CD4-positive, alpha-beta T cell treated with Interleukin-10 for 1 hour (primary cell): Measurements from ENCODE around the gene NPAS1.
"Not testable (repeated sequence)": the region's sequence is repeated elsewhere in the genome, so short reads cannot be mapped to it uniquely, and the experiment has no call there.

Experiments used
- DNase-seq: peaks from one replicate; pipeline ENCODE4 v3.0.0-alpha.2; 2020

NPAS1 gene

DNA sequence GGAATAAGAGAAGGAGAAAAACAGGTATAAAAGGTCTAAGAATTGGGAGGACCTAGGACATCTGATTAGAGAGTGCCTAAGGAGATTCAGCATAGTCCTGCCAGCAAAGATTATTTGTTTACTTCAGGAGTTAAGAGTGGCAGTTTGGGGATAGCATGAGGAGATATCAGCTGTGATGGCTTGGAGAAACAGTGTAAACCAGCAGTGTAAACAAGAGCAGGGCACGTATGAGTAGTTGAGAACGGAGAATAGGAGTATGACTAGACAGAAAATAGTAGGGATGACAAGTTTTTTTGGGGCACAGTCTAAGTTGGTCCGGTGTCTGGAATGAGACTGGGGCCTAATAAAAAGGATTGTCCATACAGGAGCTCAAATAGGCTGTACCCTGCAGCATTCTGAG lies 30.9 kb downstream of the NPAS1 start:
- not testable (repeated sequence) for DNase-seq

DNA sequence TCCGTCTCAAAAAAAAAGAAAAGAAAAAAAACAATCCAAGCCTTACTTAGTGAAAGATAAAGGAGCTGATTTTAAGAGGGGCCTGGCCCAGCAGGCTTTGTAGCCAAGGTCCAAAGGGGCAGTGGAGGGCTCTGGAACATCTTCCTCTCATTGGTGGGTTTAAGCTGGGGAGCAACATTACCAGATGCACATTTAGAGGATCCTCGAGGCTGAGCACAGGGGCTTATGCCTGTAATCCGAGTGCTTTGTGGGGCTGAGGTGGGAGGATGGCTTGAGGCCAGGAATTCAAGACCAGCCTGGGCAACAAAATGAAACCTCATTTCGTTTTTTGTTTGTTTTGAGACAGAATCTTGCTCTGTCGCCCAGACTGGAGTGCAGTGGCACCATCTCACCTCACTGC lies 36.8 kb downstream of the NPAS1 start:
- DNase-seq, result no peak

DNA sequence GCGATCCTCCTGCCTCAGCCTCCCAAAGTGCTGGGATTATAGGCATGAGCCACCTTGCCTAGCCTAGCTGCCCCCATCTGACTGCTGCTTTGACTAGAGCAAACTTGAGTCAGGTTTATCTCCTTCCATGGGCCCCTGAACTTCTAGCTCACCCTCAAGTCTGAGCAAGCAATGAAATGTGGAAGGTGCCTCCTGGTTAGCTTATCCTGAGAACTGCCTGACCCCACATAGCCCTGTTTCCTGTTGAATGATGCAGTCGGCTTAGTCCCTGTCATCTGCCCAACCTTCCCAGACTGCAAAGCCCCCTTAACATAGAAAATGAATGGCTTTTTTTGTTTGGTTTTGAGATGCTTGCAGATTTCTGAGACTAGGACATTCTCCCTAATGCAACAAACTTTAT lies 37.7 kb downstream of the NPAS1 start:
- no peak for DNase-seq

- DNase-seq, result no peak
Measured at GRCh38 chr19:47058621-47059022, 39.0 kb downstream of the NPAS1 start.

DNA sequence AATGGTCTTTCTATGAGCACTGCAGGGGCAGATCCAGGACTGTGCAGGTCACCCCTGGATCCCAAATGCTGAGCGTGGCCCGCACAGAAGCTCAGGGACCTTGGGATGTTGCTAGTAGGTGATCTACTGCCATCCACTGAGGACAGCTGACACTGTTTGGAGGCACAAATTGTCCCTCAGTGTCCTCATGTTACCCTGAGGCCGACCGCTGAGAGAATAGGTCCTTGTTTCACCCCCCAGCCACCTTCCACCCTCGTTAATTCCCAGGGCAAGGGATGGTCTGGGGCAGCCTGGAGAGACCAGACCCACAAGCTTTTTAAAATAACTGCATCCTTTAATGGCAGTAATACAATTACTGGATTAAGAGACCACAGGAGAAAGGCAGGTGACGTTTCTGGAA lies 44.2 kb downstream of the NPAS1 start:
- no peak for DNase-seq

DNA sequence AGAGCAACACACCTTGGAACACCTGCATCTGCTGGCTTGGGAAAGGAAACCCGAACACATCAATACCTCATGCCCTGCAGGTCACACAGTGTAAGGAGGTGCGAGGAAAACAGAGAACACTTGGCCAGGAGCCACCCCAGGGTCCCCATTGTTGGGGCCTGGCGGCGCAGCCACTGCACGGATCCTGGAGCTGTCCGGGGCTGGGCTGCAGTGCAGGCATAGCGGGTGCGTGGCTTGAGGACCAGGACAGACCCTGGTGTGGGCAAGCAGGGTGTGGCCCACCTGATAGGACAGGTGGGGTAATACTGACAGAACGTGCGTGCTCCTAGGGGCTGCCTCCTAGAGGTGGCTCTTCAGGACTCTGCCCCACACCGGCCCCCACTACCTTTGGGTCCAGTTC lies 45.6 kb downstream of the NPAS1 start:
- DNase-seq, result no peak

- DNase-seq, result no peak
Measured at GRCh38 chr19:47066376-47067214, 47.0 kb downstream of the NPAS1 start.

DNA sequence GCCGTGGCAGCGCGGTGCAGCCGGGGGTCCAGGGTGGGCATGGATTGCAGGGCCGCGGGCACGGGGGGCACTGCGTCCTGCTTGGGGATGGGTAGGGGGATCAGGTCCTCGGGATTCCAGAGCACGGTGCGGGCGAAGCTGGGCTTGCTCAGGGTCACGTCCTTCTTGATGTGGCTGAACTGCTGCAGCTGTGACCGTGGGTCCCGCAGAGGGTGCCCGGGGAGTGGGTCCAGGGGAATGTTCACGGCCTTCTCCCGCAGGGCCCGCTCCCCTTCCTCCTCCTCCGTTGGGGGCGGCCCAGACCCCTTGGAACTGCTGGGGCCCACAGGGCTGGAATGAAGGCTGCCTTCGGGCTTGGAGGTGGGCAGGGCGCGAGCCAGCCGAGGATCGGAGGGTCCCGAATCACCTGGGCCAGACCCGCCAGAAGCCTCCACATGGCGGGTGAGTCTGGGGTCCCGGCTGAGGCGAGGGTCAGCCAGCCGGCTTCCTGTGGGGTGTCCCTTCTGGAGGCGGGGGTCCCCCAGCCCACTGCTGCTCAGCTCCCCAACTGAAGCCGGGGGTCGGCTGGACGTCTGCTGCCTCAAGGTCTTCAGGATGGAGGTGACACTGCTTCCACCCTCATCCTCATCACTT lies 47.7 kb downstream of the NPAS1 start:
- no peak for DNase-seq

GRCh38 chr19:47068246-47068645 lies 48.6 kb downstream of the NPAS1 start:
- no peak for DNase-seq

- DNase-seq, result no peak
Measured at GRCh38 chr19:47068876-47069406, 49.3 kb downstream of the NPAS1 start.

DNA sequence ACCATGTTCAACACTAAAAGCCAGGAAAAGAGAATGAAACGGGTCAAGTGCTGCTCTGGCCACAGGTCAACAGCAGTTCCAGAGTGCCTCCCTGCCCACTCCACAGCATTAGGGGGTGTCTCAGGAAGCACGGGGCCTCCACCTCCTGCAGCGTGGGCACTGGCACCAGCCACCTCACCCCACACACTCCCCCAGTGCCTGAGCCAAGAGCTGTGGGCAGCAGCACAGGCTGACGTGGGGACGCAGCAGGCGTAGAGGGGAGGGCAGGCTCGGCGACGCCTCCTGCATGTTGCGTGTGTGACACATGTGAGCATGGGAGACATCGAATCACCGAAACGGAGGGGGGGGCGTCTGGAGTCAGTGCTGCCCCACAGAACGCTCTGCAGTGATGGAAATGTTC lies 50.2 kb downstream of the NPAS1 start:
- no peak for DNase-seq

DNA sequence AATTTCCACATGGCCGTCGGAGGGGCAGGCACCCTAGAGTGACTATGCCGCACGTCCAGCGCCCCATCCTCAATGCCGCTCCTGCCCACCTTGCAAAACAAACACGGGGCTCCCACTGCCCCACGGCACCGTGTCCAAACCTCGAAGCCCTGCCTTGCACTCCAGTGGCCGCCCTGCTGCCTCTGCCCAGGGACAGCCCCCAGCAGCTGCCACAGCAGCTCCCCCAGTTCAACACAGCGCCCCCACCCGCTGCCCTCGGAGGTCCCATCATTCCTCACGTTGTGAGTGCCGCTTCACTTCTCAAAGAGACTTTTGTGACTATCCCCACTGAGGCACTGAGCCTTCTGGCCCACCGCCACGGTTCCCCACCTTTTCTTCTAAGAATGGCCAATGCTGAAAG lies 51.1 kb downstream of the NPAS1 start:
- no peak for DNase-seq

- no peak for DNase-seq
Measured at GRCh38 chr19:47071731-47072130, 52.1 kb downstream of the NPAS1 start.

DNA sequence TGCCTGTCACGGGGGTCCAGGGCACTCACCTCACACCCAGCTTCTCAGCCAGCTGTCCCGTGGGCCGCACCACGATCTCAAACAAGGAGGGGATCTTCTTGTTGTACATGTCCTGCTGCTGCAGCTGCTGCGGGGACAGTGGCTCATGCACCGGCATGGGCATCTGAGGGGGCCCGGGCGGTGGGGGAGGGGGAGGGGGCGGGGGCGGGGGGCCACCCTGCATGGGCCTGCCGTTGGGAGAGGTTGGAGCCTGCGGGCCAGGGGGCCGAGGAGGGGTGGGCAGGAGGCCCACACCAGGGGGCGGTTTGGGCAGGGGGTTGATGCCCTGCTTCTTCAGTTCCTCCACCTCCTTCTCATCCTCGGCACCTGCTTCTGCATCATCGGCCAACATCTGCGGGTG lies 52.7 kb downstream of the NPAS1 start:
- no peak for DNase-seq

DNA sequence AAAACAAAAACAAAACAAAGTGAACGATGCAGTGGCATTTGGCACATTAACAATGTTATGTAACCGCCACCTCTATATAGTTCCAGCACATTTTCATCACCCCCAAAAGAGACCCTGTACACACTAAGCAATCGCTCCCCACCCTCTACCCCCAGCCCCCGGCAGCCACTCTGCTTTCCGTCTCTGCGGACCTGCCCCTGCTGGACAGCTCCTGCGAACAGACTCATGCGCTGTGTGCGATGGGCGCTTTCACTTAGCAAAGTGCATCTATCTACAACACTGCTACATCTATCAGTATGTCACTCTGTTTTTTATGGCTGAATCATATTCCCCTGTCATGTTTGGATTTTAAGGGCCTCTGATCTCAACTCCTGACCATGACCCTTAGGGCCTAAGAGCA lies 53.9 kb downstream of the NPAS1 start:
- DNase-seq, result no peak

GRCh38 chr19:47074621-47075020 lies 55.0 kb downstream of the NPAS1 start:
- DNase-seq, result no peak

DNA sequence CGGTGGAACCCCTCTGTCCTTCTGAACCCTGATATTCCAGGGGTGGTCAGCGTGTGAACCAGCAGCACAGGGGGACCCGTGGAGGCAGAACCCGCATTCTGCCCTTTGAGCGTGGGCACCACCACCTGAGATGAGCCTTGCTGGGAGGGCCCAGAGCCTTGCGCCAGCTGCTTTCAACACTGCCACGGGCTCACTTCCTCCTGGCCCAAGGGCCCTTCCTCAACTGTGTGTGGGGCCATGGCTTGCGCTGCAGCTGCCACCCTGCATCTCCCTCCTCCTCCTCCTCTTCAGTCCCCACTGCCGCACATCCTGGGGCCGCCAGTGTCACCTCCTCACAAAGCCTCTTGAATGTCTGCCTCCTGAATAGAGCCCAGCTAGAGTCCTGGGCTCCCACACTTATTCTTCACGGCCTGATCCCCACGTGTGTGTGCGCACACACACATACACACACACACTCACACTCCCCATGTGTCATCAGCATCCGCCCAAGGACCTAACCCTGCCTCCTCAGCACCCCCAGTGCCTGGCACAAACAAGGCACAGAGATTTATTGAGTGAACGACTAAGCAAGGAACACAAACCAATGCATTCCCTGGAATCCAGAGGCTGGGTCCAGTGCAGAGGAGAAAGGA lies 55.7 kb downstream of the NPAS1 start:
- no peak for DNase-seq

DNA sequence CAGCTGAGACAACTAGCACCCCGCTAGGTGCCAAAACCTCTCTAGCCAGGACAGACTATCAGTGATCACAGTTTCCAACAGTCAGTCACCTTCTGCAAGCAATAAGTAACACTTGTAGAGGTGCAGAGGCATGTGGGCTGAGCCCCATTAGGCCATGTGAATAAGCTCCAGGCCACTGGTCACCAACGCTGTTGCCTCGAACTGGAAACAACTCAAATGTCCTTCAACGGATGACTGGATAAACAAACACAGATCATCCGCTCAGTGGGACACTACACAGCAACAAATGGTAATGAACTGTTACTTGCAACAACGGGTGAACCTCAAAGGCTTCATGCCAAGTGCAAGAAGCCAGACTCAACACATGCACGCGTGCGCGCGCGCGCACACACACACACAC lies 56.3 kb downstream of the NPAS1 start:
- DNase-seq, result no peak

- DNase-seq, result not testable (repeated sequence)
Measured at GRCh38 chr19:47078351-47078750, 58.7 kb downstream of the NPAS1 start.

- DNase-seq, result no peak
Measured at GRCh38 chr19:47081095-47081494, 61.5 kb downstream of the NPAS1 start.

GRCh38 chr19:47082493-47082892 lies 62.9 kb downstream of the NPAS1 start:
- no peak for DNase-seq

- no peak for DNase-seq
Measured at GRCh38 chr19:47084879-47085439, 65.3 kb downstream of the NPAS1 start.

DNA sequence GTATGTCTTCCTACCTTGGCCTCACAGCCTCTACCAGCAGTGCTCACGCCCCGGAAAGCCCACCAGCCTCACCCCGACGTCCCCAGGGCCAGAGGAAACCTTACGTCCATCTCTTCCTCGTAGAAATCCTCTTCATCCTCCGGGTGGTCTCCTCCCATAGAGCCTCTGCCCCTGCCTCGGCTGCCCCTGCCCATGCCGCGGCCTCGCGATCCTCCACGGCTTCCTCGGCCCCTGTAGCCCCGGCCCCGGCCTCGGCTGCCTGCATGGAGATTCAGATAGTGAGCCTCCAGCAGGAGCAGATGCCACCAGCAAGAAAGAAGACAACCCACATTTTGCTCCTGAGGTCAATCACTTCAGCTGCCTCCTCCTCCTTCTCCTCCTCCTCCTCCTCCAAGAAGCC lies 66.6 kb downstream of the NPAS1 start:
- DNase-seq, result no peak
